ENCODE data around the gene P2RX6.

GRCh38 chr22:21047035-21047661 is 32.2 kb downstream of the P2RX6 start:
- TF ChIP-seq CTCF (conservative IDR thresholded peaks at IDR 0.05; ENCODE audit: low read depth, low read length) (no peak), USF2 (IDR thresholded peaks at IDR 0.05; ENCODE audit: low read depth, low read length) (no peak), ELK1 (IDR thresholded peaks at IDR 0.05; ENCODE audit: borderline replicate concordance, low read depth, low read length) (no peak), POLR2A (IDR thresholded peaks at IDR 0.05; ENCODE audit: low read depth, low read length) (no peak), CHD1 (IDR thresholded peaks at IDR 0.05; ENCODE audit: low read depth, low read length) (no peak), RFX5 (IDR thresholded peaks at IDR 0.05; ENCODE audit: low read depth, low read length) (no peak), CEBPB (IDR thresholded peaks at IDR 0.05; ENCODE audit: low read depth, low read length) (no peak), RAD21 (IDR thresholded peaks at IDR 0.05; ENCODE audit: low read length) (no peak), RCOR1 (IDR thresholded peaks at IDR 0.05; ENCODE audit: insufficient replicate concordance, low read length) (no peak), BHLHE40 (IDR thresholded peaks at IDR 0.05; ENCODE audit: low read depth, low read length) (no peak), MAZ (IDR thresholded peaks at IDR 0.05; ENCODE audit: borderline replicate concordance, low read depth, low read length) (no peak), NFE2L2 (IDR thresholded peaks at IDR 0.05; ENCODE audit: low read depth, low read length) (no peak)
